ENCODE results near the gene ERGIC2. TPM values are rescaled to one million over a fixed set of nuclear protein-coding genes. Genes with fewer than 3 reads are reported as not detected.

ERGIC2 gene
- total and polyA plus RNA-seq, 10 of the 15 experiments (the other 5 are each of a cell fraction or from before 2014, with no cell fraction given), result 26.1 to 181 (median 83.9) TPM

GRCh38 chr12:29334937-29335336 is 46.0 kb downstream of the ERGIC2 start (continued):
- TF ChIP-seq ZBTB40 (IDR thresholded peaks at IDR 0.05; ENCODE audit: borderline replicate concordance), result no peak
- TF ChIP-seq JUND (IDR thresholded peaks at IDR 0.05; ENCODE audit: low read depth, low read length), result no peak

DNA sequence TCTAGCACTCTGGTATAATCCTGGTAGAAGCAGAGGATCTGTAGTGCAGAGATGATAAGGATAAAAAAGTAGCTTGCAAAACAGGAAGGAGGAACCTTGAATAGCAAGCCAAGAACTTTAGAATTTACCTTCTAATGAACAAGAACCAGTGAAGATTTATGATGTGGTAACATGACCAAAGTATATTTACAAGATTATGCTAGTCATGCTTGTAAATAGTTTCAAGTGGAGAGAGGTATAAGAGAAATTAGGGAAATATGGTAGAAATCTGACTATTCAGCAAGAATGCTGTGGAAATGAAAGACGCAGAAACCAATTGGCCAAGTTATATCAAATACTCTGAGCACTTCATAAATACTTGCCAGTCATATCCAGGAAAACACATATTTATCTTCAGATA is 47.8 kb downstream of the ERGIC2 start:
- no peak for ATAC-seq
- ChIA-PET SMC1A (ENCODE audit: uncharacterized antibody, unreplicated experiment) (interaction anchor here (1.5 kb wide), 1 partner anchor 260 kb away, joined by 3 read pairs; no protein-coding TSS in a partner anchor), CTCF (no interaction called here), POLR2A (no interaction called here), RAD21 (ENCODE audit: unreplicated experiment) (no interaction called here)
- in situ Hi-C loops (cut with MboI), result no loop called here
- Histone ChIP-seq H3K36me3 (ENCODE audit: control insufficient read depth in 2 of 2, insufficient read depth in 2 of 2, low read length in 1 of 2) (no peaks in the 10 kb centered on the region), H3K27me3 (replicated peaks in 1 of 2; ENCODE audit: control insufficient read depth in 2 of 2, insufficient read depth in 2 of 2, low read length in 1 of 2) (no peaks in the 10 kb centered on the region), H3K27ac (ENCODE audit: control insufficient read depth, insufficient read depth) (no peak overlapping the region), H3K9me3 (replicated peaks; ENCODE audit: control insufficient read depth, insufficient read depth, low read length) (no peaks in the 10 kb centered on the region), H2AFZ (ENCODE audit: control insufficient read depth, low read depth, low read length) (no peak overlapping the region), H4K20me1 (ENCODE audit: control insufficient read depth, insufficient read depth) (no peaks in the 10 kb centered on the region), H3K9ac (ENCODE audit: control insufficient read depth, insufficient read depth, low read length) (no peak overlapping the region), H3K79me2 (ENCODE audit: control insufficient read depth, insufficient read depth, low read length) (no peaks in the 10 kb centered on the region), H3K4me3 (no peak overlapping the region), H3K4me2 (ENCODE audit: control insufficient read depth, insufficient read depth) (no peak overlapping the region), H3K4me1 (ENCODE audit: control insufficient read depth, insufficient read depth, low read length) (no peaks in the 10 kb centered on the region)
- no peak for DNase-seq (ENCODE audit: low read depth, low spot score)
- no TSS peak for BruUV-seq (replicated peaks)
- FAIRE-seq, result no peak
- WGBS (ENCODE audit: insufficient coverage, insufficient replicate concordance, low lambda C conversion rate, missing lambda C conversion rate), result 5% methylated on average over 1 of the region's 1 CpG
- intact Hi-C loops (cut with micrococcal nuclease; ENCODE audit: unreplicated experiment), result no loop called here
- TF ChIP-seq ATF3 (IDR thresholded peaks at IDR 0.05; ENCODE audit: borderline replicate concordance, extremely low read depth, low read depth, low read length) (no peak), ESRRA (IDR thresholded peaks at IDR 0.05; ENCODE audit: low read length) (no peak), RAD51 (IDR thresholded peaks at IDR 0.05) (no peak), ATF2 (IDR thresholded peaks at IDR 0.05; ENCODE audit: low read length) (no peak), RB1 (IDR thresholded peaks at IDR 0.05; ENCODE audit: borderline replicate concordance) (no peak), ZSCAN29 (IDR thresholded peaks at IDR 0.05) (no peak), ZNF384 (IDR thresholded peaks at IDR 0.05; ENCODE audit: borderline replicate concordance, low read depth, low read length) (no peak), GABPA (IDR thresholded peaks at IDR 0.05; ENCODE audit: low read depth) (no peak)
- TF ChIP-seq, protein P1, sequence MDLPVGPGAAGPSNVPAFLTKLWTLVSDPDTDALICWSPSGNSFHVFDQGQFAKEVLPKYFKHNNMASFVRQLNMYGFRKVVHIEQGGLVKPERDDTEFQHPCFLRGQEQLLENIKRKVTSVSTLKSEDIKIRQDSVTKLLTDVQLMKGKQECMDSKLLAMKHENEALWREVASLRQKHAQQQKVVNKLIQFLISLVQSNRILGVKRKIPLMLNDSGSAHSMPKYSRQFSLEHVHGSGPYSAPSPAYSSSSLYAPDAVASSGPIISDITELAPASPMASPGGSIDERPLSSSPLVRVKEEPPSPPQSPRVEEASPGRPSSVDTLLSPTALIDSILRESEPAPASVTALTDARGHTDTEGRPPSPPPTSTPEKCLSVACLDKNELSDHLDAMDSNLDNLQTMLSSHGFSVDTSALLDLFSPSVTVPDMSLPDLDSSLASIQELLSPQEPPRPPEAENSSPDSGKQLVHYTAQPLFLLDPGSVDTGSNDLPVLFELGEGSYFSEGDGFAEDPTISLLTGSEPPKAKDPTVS (IDR thresholded peaks at IDR 0.05; ENCODE audit: low read depth, low read length), result no peak
- TF ChIP-seq, protein P2, sequence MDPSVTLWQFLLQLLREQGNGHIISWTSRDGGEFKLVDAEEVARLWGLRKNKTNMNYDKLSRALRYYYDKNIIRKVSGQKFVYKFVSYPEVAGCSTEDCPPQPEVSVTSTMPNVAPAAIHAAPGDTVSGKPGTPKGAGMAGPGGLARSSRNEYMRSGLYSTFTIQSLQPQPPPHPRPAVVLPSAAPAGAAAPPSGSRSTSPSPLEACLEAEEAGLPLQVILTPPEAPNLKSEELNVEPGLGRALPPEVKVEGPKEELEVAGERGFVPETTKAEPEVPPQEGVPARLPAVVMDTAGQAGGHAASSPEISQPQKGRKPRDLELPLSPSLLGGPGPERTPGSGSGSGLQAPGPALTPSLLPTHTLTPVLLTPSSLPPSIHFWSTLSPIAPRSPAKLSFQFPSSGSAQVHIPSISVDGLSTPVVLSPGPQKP (IDR thresholded peaks at IDR 0.05; ENCODE audit: low read depth, low read length), result no peak

Measured in GM12878 (cell line).